GM12874 (cell line): ENCODE data around the gene RIC1.

Source experiments
- CTCF ChIP-seq: IDR thresholded peaks from 2 replicates; pipeline ENCODE4 v1.5.1; 2011; ENCODE audit warnings: low read depth, mild to moderate bottlenecking, control low read depth, low read length, moderate library complexity; ENCODE audit not compliant: insufficient read depth

The RIC1 gene

GRCh38 chr9:5800969-5801738 lies 172.2 kb downstream of the RIC1 start:
- TF ChIP-seq CTCF, result no peak

GRCh38 chr9:5801739-5802113 lies 172.8 kb downstream of the RIC1 start:
- TF ChIP-seq CTCF, result no peak

- TF ChIP-seq CTCF, result no peak
Measured at GRCh38 chr9:5805478-5805877, 176.6 kb downstream of the RIC1 start.

GRCh38 chr9:5811751-5812150 lies 182.8 kb downstream of the RIC1 start:
- TF ChIP-seq CTCF, result no peak

- no peak for TF ChIP-seq CTCF
Measured at GRCh38 chr9:5813824-5814223, 184.9 kb downstream of the RIC1 start.

GRCh38 chr9:5815461-5815860 lies 186.6 kb downstream of the RIC1 start:
- TF ChIP-seq CTCF, result no peak

GRCh38 chr9:5817862-5818261 lies 189.0 kb downstream of the RIC1 start:
- no peak for TF ChIP-seq CTCF
